IMR-90 (cell line): Measurements from ENCODE around the gene ALOX5AP. TPM values are rescaled to one million over a fixed set of nuclear protein-coding genes. Genes with fewer than 3 reads are reported as not detected.
A peak's percentile ranks its signal among the peaks of the same experiment; 100 is the strongest.

Experiments
- ATAC-seq: fragments of 200-7000 bp; cut with Tn5 transposase; 2 replicates; pipeline ENCODE4 v1.9.1; 2020; ENCODE audit warnings: low read depth, mild to moderate bottlenecking, moderate library complexity
- BruUV-seq: library from RNA; stranded (reverse); fragments of 400-500 nt; replicated peaks from 2 replicates; lab custom pipeline; 2021; lab: Mats Ljungman, UMichigan
- CTCF ChIA-PET: fragments of 300-600 bp; formaldehyde crosslinking; extraction: SDS; loops from one replicate; lab custom pipeline; 2021; ENCODE audit warnings: antibody characterized with exemption; lab: Yijun Ruan, JAX
- POLR2A ChIA-PET: fragments of 300-600 bp; sonication (Branson Sonifier 250); formaldehyde crosslinking; loops from one replicate; lab custom pipeline; 2022; ENCODE audit warnings: antibody characterized with exemption; ENCODE audit not compliant: unreplicated experiment; lab: Charles Lee
- DNase-seq: peaks from one replicate; pipeline ENCODE4 v3.0.0; 2013
- H2AFZ ChIP-seq: replicated peaks from 2 replicates; pipeline ENCODE3; 2013; ENCODE audit warnings: low read length, mild to moderate bottlenecking; ENCODE audit not compliant: poor library complexity
- H2AK5ac ChIP-seq: 2 replicates; pipeline ENCODE4 v1.6.1; 2013; ENCODE audit warnings: low read depth, low read length, inconsistent platforms
- H2AK9ac ChIP-seq: replicated peaks from 2 replicates; pipeline ENCODE3; 2013; ENCODE audit warnings: mild to moderate bottlenecking, low read depth, low read length, moderate library complexity; ENCODE audit not compliant: poor library complexity
- H2BK120ac ChIP-seq: 2 replicates; pipeline ENCODE4 v1.6.1; 2013; ENCODE audit warnings: low read depth, low read length, inconsistent platforms
- H2BK15ac ChIP-seq: 3 replicates; pipeline ENCODE4 v1.6.1; 2013; ENCODE audit warnings: low read depth, low read length, inconsistent platforms
- H2BK20ac ChIP-seq: 2 replicates; pipeline ENCODE4 v1.6.1; 2013; ENCODE audit warnings: low read depth, mild to moderate bottlenecking, inconsistent platforms, low read length, moderate library complexity
- H2BK5ac ChIP-seq: 2 replicates; pipeline ENCODE4 v1.6.1; 2013; ENCODE audit warnings: mild to moderate bottlenecking, low read depth, low read length, inconsistent platforms; ENCODE audit not compliant: poor library complexity, severe bottlenecking
- H3K14ac ChIP-seq: replicated peaks from 2 replicates; pipeline ENCODE4 v1.6.1; 2013; ENCODE audit warnings: low read depth, low read length, inconsistent platforms
- H3K18ac ChIP-seq: 2 replicates; pipeline ENCODE4 v1.6.1; 2013; ENCODE audit warnings: low read depth, low read length, control low read depth
- H3K23ac ChIP-seq: 2 replicates; pipeline ENCODE4 v1.6.1; 2013; ENCODE audit warnings: low read depth, low read length, inconsistent platforms
- H3K27ac ChIP-seq: 2 replicates; pipeline ENCODE4 v1.5.1; 2013; ENCODE audit warnings: mild to moderate bottlenecking, control low read depth, low read length; ENCODE audit not compliant: insufficient read depth
- H3K27me3 ChIP-seq: 2 replicates; pipeline ENCODE4 v1.6.1; 2013; ENCODE audit warnings: low read length; ENCODE audit not compliant: control insufficient read depth, insufficient read depth
- H3K36me3 ChIP-seq: 2 replicates; pipeline ENCODE4 v1.6.1; 2013; ENCODE audit warnings: low read length, mixed read lengths; ENCODE audit not compliant: control insufficient read depth, insufficient read depth
- H3K4ac ChIP-seq: 2 replicates; pipeline ENCODE4 v1.6.1; 2013; ENCODE audit warnings: low read depth, low read length, inconsistent platforms
- H3K4me1 ChIP-seq: 2 replicates; pipeline ENCODE4 v1.6.1; 2013; ENCODE audit warnings: low read length, mixed read lengths; ENCODE audit not compliant: control insufficient read depth, insufficient read depth
- H3K4me2 ChIP-seq: 2 replicates; pipeline ENCODE4 v1.6.1; 2013; ENCODE audit warnings: low read depth, mild to moderate bottlenecking, control low read depth, low read length, moderate library complexity
- H3K4me3 ChIP-seq: 2 replicates; pipeline ENCODE4 v1.5.1; 2013; ENCODE audit warnings: low read depth, mild to moderate bottlenecking, control low read depth, low read length, moderate library complexity; ENCODE audit not compliant: insufficient read depth
- H3K56ac ChIP-seq: 2 replicates; pipeline ENCODE4 v1.6.1; 2013; ENCODE audit warnings: low read length, inconsistent platforms; ENCODE audit not compliant: insufficient read depth; ENCODE audit errors: extremely low read depth
- H3K79me1 ChIP-seq, 2 experiments: 2 replicates each; pipeline ENCODE4 v1.6.1; 2013; ENCODE audit warnings: low read length in 2 of 2, inconsistent platforms in 1 of 2, low read depth in 1 of 2
- H3K9ac ChIP-seq: 2 replicates; pipeline ENCODE4 v1.6.1; 2013; ENCODE audit warnings: low read depth, low read length, control low read depth
- H3K9me1 ChIP-seq: 2 replicates; pipeline ENCODE4 v1.6.1; 2013; ENCODE audit warnings: low read length, inconsistent platforms; ENCODE audit not compliant: insufficient read depth
- H3K9me3 ChIP-seq: 2 replicates; pipeline ENCODE4 v1.6.1; 2013; ENCODE audit warnings: low read length; ENCODE audit not compliant: control insufficient read depth, insufficient read depth
- H4K20me1 ChIP-seq: 2 replicates; pipeline ENCODE4 v1.6.1; 2013; ENCODE audit warnings: low read length, inconsistent platforms; ENCODE audit not compliant: insufficient read depth
- H4K5ac ChIP-seq: 2 replicates; pipeline ENCODE4 v1.6.1; 2013; ENCODE audit warnings: mild to moderate bottlenecking, low read depth, low read length, control low read depth
- H4K8ac ChIP-seq, 2 experiments: 2 replicates each; pipeline ENCODE4 v1.6.1; 2013; ENCODE audit warnings: low read depth in 2 of 2, low read length in 2 of 2, control low read depth in 1 of 2, inconsistent platforms in 1 of 2
- H4K91ac ChIP-seq: 2 replicates; pipeline ENCODE4 v1.6.1; 2013; ENCODE audit warnings: low read depth, low read length, inconsistent platforms; ENCODE audit not compliant: insufficient read depth
- ELK1 ChIP-seq: fragments of 150-350 bp; IDR thresholded peaks from 2 replicates; pipeline ENCODE4 v1.6.1; 2016; ENCODE audit warnings: low read depth, mild to moderate bottlenecking, low read length, moderate library complexity, borderline replicate concordance
- MAZ ChIP-seq: IDR thresholded peaks from 2 replicates; pipeline ENCODE4 v1.6.1; 2012; ENCODE audit warnings: low read depth, mild to moderate bottlenecking, low read length, improper control_type of control experiment, moderate library complexity, borderline replicate concordance
- MXI1 ChIP-seq: IDR thresholded peaks from 2 replicates; pipeline ENCODE4 v1.6.1; 2012; ENCODE audit warnings: low read depth, mild to moderate bottlenecking, low read length, moderate library complexity, borderline replicate concordance
- POLR2A ChIP-seq: IDR thresholded peaks from 2 replicates; pipeline ENCODE4 v1.6.1; 2012; ENCODE audit warnings: mild to moderate bottlenecking, low read depth, low read length
- RFX5 ChIP-seq: IDR thresholded peaks from 2 replicates; pipeline ENCODE4 v1.8.0; 2012; ENCODE audit warnings: low read depth, mild to moderate bottlenecking, low read length, moderate library complexity
- SMC3 ChIP-seq: fragments of 150-350 bp; IDR thresholded peaks from 2 replicates; pipeline ENCODE4 v1.6.1; 2016; ENCODE audit warnings: low read depth, mild to moderate bottlenecking, antibody characterized with exemption, low read length, moderate library complexity
- WGBS, 2 experiments: methylation state at CpG; one replicate each; pipeline versions ENCODE4 v1.1.5 to v1.1.7; 2013; ENCODE audit warnings: missing lambda C conversion rate in 2 of 2; ENCODE audit not compliant: insufficient read length in 1 of 2; ENCODE audit errors: extremely low coverage in 2 of 2; 5-methylcytosine and 5-hydroxymethylcytosine counted together
- dilution Hi-C: fragments of 300-500 bp; cut with HindIII; formaldehyde crosslinking; loops from one replicate; pipeline ENCODE4 v1.14.3; 2018; ENCODE audit warnings: low sequenced_read_pairs; ENCODE audit not compliant: unreplicated experiment
- in situ Hi-C: fragments of 300-500 bp; cut with MboI; formaldehyde crosslinking; loops from 3 replicates; pipeline ENCODE4 v1.14.3; 2019; ENCODE audit warnings: low sequenced_read_pairs, inconsistent platforms, mixed read lengths
- intact Hi-C: fragments of 100-400 bp; cut with micrococcal nuclease; formaldehyde crosslinking; loops from 2 replicates; pipeline ENCODE4 v1.10.0; 2022
- polyA plus RNA-seq, 3 experiments: library from polyadenylated mRNA; depleted of rRNA; stranded (reverse); fragments of >200 nt; gene quantifications; 2 replicates each; pipeline ENCODE4 v1.2.3, GENCODE V29; 2012; ENCODE audit warnings: low replicate concordance in 1 of 3
- total RNA-seq: library from RNA; depleted of rRNA; stranded (reverse); fragments of >200 nt; gene quantifications from 2 replicates; pipeline ENCODE4 v1.2.3, GENCODE V29; 2012

Gene ALOX5AP
- total and polyA plus RNA-seq, 2 of the 4 experiments (the other 2 are of a cell fraction), result 0.62 TPM; not detected in 1

DNA sequence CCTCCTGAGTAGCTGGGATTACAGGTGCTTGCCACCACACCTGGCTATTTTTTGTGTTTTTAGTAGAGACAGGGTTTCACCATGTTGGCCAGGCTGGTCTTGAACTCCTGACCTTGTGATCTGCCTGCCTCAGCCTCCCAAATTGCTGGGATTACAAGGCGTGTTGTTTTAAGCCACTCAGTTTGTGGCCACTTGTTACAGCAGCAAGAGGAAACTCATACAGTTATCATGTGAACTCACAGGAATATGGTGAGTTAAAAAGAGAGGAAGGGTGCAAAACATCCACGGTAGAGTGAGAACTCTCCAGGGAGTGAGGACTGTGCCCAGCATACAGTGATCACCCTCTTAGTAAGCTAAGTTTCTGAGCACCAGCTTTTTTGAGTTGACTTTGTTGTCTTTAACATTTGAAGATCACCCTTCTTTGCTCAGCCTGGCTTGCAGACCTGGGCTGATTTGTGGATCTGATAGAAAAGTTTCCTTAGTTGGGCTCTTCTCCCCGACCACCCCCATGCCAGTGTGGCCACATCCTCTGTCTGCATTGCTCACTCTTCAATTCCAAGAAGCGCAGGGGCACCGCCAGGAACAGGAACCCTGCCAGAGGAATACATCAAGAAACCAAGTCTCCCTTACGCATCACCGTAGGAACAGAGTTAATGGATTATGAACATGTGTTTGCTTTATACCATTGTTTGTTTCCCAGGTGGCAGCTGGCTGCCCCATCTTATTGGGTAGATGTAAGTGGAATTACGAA, 16.0 kb downstream of the ALOX5AP start (continued):
- TF ChIP-seq MXI1, result no peak

- H3K36me3 ChIP-seq, result no peaks in the 10 kb centered on the region
- peak overlapping the region; percentile 60 for H2AFZ ChIP-seq
- H4K20me1 ChIP-seq, result no peaks in the 10 kb centered on the region
- no peak overlapping the region for H3K14ac ChIP-seq
- no peak overlapping the region for H4K91ac ChIP-seq
- no peaks in the 10 kb centered on the region for H3K79me1 ChIP-seq
- intact Hi-C loops (no loop called here), in situ Hi-C loops (no loop called here), dilution Hi-C loops (no loop called here)
- no peak overlapping the region for H3K56ac ChIP-seq
- CTCF ChIA-PET, result interaction anchor here (0.6 kb wide), 1 partner anchor 73 kb away, joined by 4 read pairs; no protein-coding TSS in a partner anchor
- ATAC-seq, result peak; percentile 81
- H2BK15ac ChIP-seq, result no peak overlapping the region
- POLR2A ChIA-PET, result no interaction called here
- H2BK5ac ChIP-seq, result no peak overlapping the region
- no peak overlapping the region for H4K5ac ChIP-seq
- H2BK120ac ChIP-seq, result no peak overlapping the region
- no peak overlapping the region for H3K9ac ChIP-seq
- H2AK9ac ChIP-seq, result no peak overlapping the region
- no peak overlapping the region for H3K4me3 ChIP-seq
- no peak for TF ChIP-seq ELK1
- TF ChIP-seq MAZ, result no peak
- TF ChIP-seq SMC3, result no peak
- TF ChIP-seq RFX5, result no peak
- TF ChIP-seq MXI1, result no peak
- no peak for TF ChIP-seq POLR2A
- H3K4ac ChIP-seq, result peak overlapping the region; percentile 15; the same call in 1 of the 2 replicates
- no peak overlapping the region for H3K23ac ChIP-seq
- no peak overlapping the region for H2AK5ac ChIP-seq
- H4K8ac ChIP-seq, result no peak overlapping the region
- no peak overlapping the region for H3K4me2 ChIP-seq
- H3K27ac ChIP-seq, result no peak overlapping the region
- H3K4me1 ChIP-seq, result peaks cover 4% of the 10 kb centered on the region; the same call in 1 of the 2 replicates
- no TSS peak for BruUV-seq
- H3K18ac ChIP-seq, result no peak overlapping the region
- DNase-seq, result peak; percentile 50
- peaks cover 5% of the 10 kb centered on the region; the same call in 1 of the 2 replicates for H3K9me3 ChIP-seq
- H3K27me3 ChIP-seq, result peaks cover 19% of the 10 kb centered on the region
- no peak overlapping the region for H2BK20ac ChIP-seq
- 0 out of 2 replicates have a peak, but pooled peaks cover 2% of the 10 kb centered on the region for H3K9me1 ChIP-seq
- WGBS, 2 experiments, result 60% methylated on average over 3 of the region's 11 CpGs; no CpG with 5 or more reads in 1 of the 2 experiments
Measured at GRCh38 chr13:30752201-30752797, 17.0 kb downstream of the ALOX5AP start.
